Smooth muscle cell (in vitro differentiated cells): ENCODE measurements around the gene ACTL6A. TPM values are rescaled to one million over a fixed set of nuclear protein-coding genes. Genes with fewer than 3 reads are reported as not detected.

Source experiments
- DNase-seq: peaks from one replicate; lab custom pipeline; 2025; ENCODE audit not compliant: unreplicated experiment; lab: John Stamatoyannopoulos, UW
- H2AFZ ChIP-seq: fragments of 200-600 bp; sonication (generic); 2 replicates; pipeline ENCODE4 v1.6.0; 2016; ENCODE audit warnings: antibody characterized with exemption, low read depth, mild to moderate bottlenecking
- H3F3A ChIP-seq: fragments of 200-600 bp; sonication (generic); 2 replicates; pipeline ENCODE4 v1.6.0; 2017; ENCODE audit warnings: antibody characterized with exemption, low read depth
- H3K27ac ChIP-seq: fragments of 200-600 bp; sonication (generic); 2 replicates; pipeline ENCODE4 v1.5.1; 2016; ENCODE audit warnings: low read depth, mild to moderate bottlenecking
- H3K27me3 ChIP-seq: fragments of 200-600 bp; sonication (generic); 2 replicates; pipeline ENCODE4 v1.6.1; 2016; ENCODE audit warnings: low read depth, mild to moderate bottlenecking
- H3K36me3 ChIP-seq: fragments of 200-600 bp; sonication (generic); 2 replicates; pipeline ENCODE4 v1.5.1; 2016; ENCODE audit warnings: low read depth
- H3K4me1 ChIP-seq: fragments of 200-600 bp; sonication (generic); 2 replicates; pipeline ENCODE4 v1.5.1; 2016; ENCODE audit warnings: low read depth
- H3K4me2 ChIP-seq: fragments of 200-600 bp; sonication (generic); 2 replicates; pipeline ENCODE4 v1.6.0; 2016; ENCODE audit warnings: mild to moderate bottlenecking
- H3K4me3 ChIP-seq: fragments of 200-600 bp; sonication (generic); 2 replicates; pipeline ENCODE4 v1.5.1; 2016; ENCODE audit warnings: mild to moderate bottlenecking
- H3K79me2 ChIP-seq: fragments of 200-600 bp; sonication (generic); 2 replicates; pipeline ENCODE4 v1.6.0; 2016; ENCODE audit warnings: low read depth, mild to moderate bottlenecking
- H3K9ac ChIP-seq: fragments of 200-600 bp; sonication (generic); 2 replicates; pipeline ENCODE4 v1.6.0; 2016; ENCODE audit warnings: low read depth
- H3K9me3 ChIP-seq: fragments of 200-600 bp; sonication (generic); replicated peaks from 2 replicates; pipeline ENCODE4 v1.5.1; 2016; ENCODE audit warnings: low read depth
- H4K20me1 ChIP-seq: fragments of 200-600 bp; sonication (generic); 2 replicates; pipeline ENCODE4 v1.6.0; 2016; ENCODE audit warnings: low read depth
- WGBS: methylation state at CpG from one replicate; pipeline ENCODE4 v1.1.7; 2016; ENCODE audit warnings: low lambda C conversion rate; 5-methylcytosine and 5-hydroxymethylcytosine counted together
- polyA plus RNA-seq: library from polyadenylated mRNA; unstranded; fragments of >200 nt; fragmentation: Nextera tagmentation; extraction: Ambion mirVana; gene quantifications from 2 replicates; pipeline ENCODE4 v1.2.1, GENCODE V29; 2016
- total RNA-seq: library from RNA; depleted of rRNA; stranded (reverse); fragments of >200 nt; gene quantifications from 2 replicates; pipeline ENCODE4 v1.2.3, GENCODE V29; 2014
- TF ChIP-seq, protein P1 (sequence below): fragments of 200-600 bp; sonication (generic); IDR thresholded peaks from 2 replicates; pipeline ENCODE4 v1.5.1; 2017; ENCODE audit warnings: borderline replicate concordance, mild to moderate bottlenecking, antibody characterized with exemption; ENCODE audit not compliant: insufficient read depth, poor library complexity, severe bottlenecking

The ACTL6A gene
- total and polyA plus RNA-seq, 2 experiments from 2014 or later: 62.1 to 75.0 TPM

DNA sequence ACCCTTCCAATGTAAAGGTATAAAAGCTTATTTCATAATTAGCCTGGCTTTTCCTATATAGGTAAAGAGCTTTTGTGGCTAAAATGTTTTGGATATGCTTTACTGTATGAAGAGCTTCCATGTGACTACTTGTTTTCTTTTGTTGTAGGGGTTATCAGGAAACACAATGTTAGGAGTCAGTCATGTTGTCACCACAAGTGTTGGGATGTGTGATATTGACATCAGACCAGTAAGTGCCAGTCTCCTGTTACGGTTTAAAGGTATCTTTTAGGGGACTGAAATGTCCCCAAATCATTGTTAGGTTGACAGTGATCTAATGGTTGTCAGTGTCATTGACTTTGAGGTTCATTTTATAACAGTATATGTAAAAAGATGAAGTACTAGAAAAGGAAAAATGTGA, 18.3 kb downstream of the ACTL6A start:
- Histone ChIP-seq H3K9ac (no peak overlapping the region), H3K4me1 (no peaks in the 10 kb centered on the region), H3K4me2 (no peak overlapping the region), H3K36me3 (peaks cover 43% of the 10 kb centered on the region), H4K20me1 (no peaks in the 10 kb centered on the region), H3K4me3 (no peak overlapping the region), H3F3A (no peaks in the 10 kb centered on the region), H2AFZ (no peak overlapping the region), H3K27ac (no peak overlapping the region), H3K79me2 (no peaks in the 10 kb centered on the region), H3K9me3 (no peaks in the 10 kb centered on the region), H3K27me3 (no peaks in the 10 kb centered on the region)
- DNase-seq: no peak
- TF ChIP-seq, protein P1, sequence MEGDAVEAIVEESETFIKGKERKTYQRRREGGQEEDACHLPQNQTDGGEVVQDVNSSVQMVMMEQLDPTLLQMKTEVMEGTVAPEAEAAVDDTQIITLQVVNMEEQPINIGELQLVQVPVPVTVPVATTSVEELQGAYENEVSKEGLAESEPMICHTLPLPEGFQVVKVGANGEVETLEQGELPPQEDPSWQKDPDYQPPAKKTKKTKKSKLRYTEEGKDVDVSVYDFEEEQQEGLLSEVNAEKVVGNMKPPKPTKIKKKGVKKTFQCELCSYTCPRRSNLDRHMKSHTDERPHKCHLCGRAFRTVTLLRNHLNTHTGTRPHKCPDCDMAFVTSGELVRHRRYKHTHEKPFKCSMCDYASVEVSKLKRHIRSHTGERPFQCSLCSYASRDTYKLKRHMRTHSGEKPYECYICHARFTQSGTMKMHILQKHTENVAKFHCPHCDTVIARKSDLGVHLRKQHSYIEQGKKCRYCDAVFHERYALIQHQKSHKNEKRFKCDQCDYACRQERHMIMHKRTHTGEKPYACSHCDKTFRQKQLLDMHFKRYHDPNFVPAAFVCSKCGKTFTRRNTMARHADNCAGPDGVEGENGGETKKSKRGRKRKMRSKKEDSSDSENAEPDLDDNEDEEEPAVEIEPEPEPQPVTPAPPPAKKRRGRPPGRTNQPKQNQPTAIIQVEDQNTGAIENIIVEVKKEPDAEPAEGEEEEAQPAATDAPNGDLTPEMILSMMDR: no peak
- WGBS: 85% methylated on average over 1 of the region's 1 CpG

DNA sequence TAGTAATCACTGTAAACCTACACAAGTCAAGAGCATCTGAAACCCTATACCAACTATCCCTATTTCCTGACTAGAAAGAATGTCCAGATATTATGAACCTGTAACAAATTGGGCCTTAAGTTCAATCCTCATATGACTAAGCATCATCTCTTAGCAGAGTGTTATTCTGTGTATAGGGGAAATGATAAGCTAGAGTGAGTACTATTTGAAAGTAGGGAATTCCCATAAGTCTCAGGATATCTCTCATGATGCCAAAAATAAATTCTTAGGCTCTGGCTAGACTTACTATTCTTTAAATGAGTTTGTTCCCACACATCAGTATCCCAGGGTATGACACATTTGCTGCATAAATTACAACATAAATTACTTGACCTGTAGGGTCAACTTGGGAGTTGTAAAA, 26.4 kb downstream of the ACTL6A start:
- peaks cover 16% of the 10 kb centered on the region for H4K20me1 ChIP-seq
- H3K27me3 ChIP-seq: no peaks in the 10 kb centered on the region
- H3K4me3 ChIP-seq: no peak overlapping the region
- TF ChIP-seq, protein P1: no peak
- no peak overlapping the region for H3K9ac ChIP-seq
- H3K36me3 ChIP-seq: peaks cover 67% of the 10 kb centered on the region
- H3K79me2 ChIP-seq: no peaks in the 10 kb centered on the region
- no peak overlapping the region for H3K27ac ChIP-seq
- DNase-seq: no peak
- H3F3A ChIP-seq: no peaks in the 10 kb centered on the region
- no peaks in the 10 kb centered on the region for H3K4me1 ChIP-seq
- H3K9me3 ChIP-seq: no peaks in the 10 kb centered on the region
- H3K4me2 ChIP-seq: no peak overlapping the region
- H2AFZ ChIP-seq: no peak overlapping the region

- H3K79me2 ChIP-seq: no peaks in the 10 kb centered on the region
- no peaks in the 10 kb centered on the region for H3F3A ChIP-seq
- peaks cover 69% of the 10 kb centered on the region for H3K36me3 ChIP-seq
- no peaks in the 10 kb centered on the region for H3K4me1 ChIP-seq
- TF ChIP-seq, protein P1: no peak
- H3K9ac ChIP-seq: no peak overlapping the region
- no peak overlapping the region for H3K27ac ChIP-seq
- DNase-seq: no peak
- H2AFZ ChIP-seq: no peak overlapping the region
- WGBS: 96% methylated on average over 2 of the region's 2 CpGs
- no peak overlapping the region for H3K4me2 ChIP-seq
- no peak overlapping the region for H3K4me3 ChIP-seq
- no peaks in the 10 kb centered on the region for H3K27me3 ChIP-seq
- peaks cover 28% of the 10 kb centered on the region for H4K20me1 ChIP-seq
- H3K9me3 ChIP-seq: no peaks in the 10 kb centered on the region
These were observed 27.9 kb downstream of the ACTL6A start for GRCh38 chr3:179590669-179591068.

DNA sequence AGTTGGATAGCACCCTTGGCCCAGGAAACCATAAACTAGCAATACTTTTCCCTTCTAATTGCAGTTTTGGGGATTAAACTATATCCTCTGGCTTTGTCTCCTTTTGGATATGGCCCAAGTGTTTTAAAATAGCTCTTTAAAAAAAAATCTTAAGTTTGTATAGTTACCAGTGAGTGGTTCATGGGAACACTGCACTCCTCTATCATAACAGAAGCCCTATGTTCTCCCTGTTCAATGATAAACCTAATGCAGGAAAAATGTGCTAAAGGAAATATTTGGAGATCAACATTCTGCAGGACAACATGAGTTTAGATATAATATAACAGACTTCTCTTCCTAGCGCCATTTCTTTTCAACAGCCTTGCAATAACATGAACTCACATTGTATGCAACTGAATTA, 28.6 kb downstream of the ACTL6A start:
- H3K4me1 ChIP-seq: no peaks in the 10 kb centered on the region
- no peaks in the 10 kb centered on the region for H3K27me3 ChIP-seq
- no peak overlapping the region for H2AFZ ChIP-seq
- H3K27ac ChIP-seq: no peak overlapping the region
- H3K9me3 ChIP-seq: no peaks in the 10 kb centered on the region
- no peak overlapping the region for H3K9ac ChIP-seq
- H3K79me2 ChIP-seq: no peaks in the 10 kb centered on the region
- WGBS: 94% methylated on average over 1 of the region's 1 CpG
- no peak overlapping the region for H3K4me3 ChIP-seq
- H3F3A ChIP-seq: no peaks in the 10 kb centered on the region
- H3K36me3 ChIP-seq: peaks cover 64% of the 10 kb centered on the region
- peaks cover 31% of the 10 kb centered on the region for H4K20me1 ChIP-seq
- no peak for DNase-seq
- TF ChIP-seq, protein P1: no peak
- H3K4me2 ChIP-seq: no peak overlapping the region
